Measurements from ENCODE around the gene STX3. TPM values are rescaled to one million over a fixed set of nuclear protein-coding genes. Genes with fewer than 3 reads are reported as not detected.

Gene STX3
- total and polyA plus RNA-seq, 2 of the 4 experiments (the other 2 are of a cell fraction), result 5.0 to 5.4 TPM

GRCh38 chr11:59707371-59707770 lies 47.8 kb upstream of the STX3 start:
- peak overlapping the region; percentile 87 for H2BK5ac ChIP-seq (ENCODE audit: low read depth, low read length, poor library complexity, severe bottlenecking)
- WGBS, 2 experiments (ENCODE audit: extremely low coverage in 2 of 2, insufficient read length in 1 of 2), result no CpG with 5 or more reads among the region's 1 CpG
- peaks cover 9% of the 10 kb centered on the region; the same call in 1 of the 2 replicates for H3K4me1 ChIP-seq (ENCODE audit: control insufficient read depth, insufficient read depth, low read length)
- ATAC-seq (ENCODE audit: low read depth) (no peak), DNase-seq (no peak)
- H4K8ac ChIP-seq (ENCODE audit: low read depth in 2 of 2, low read length in 2 of 2), result peak overlapping the region in 1 of 2 experiments; percentile 22; a peak in 2 of 4 replicates
- H3K9ac ChIP-seq (ENCODE audit: low read depth, low read length), result no peak overlapping the region
- in situ Hi-C loops (cut with MboI; ENCODE audit: low sequenced_read_pairs) (no loop called here), intact Hi-C loops (cut with micrococcal nuclease) (no loop called here), dilution Hi-C loops (cut with HindIII; ENCODE audit: low sequenced_read_pairs, unreplicated experiment) (no loop called here)
- H3K4ac ChIP-seq (ENCODE audit: low read depth, low read length), result peak overlapping the region; percentile 40; the same call in 1 of the 2 replicates
- H3K4me3 ChIP-seq (ENCODE audit: insufficient read depth, low read depth, low read length), result no peak overlapping the region
- no peaks in the 10 kb centered on the region; the same call in 1 of the 2 replicates for H3K9me3 ChIP-seq (ENCODE audit: control insufficient read depth, insufficient read depth, low read length)
- 0 out of 2 replicates have a peak overlapping the region, but pooled peaks have one; percentile 52 for H2AK5ac ChIP-seq (ENCODE audit: low read depth, low read length)
- no peak overlapping the region for H2AFZ ChIP-seq (replicated peaks; ENCODE audit: low read length, poor library complexity)
- ChIA-PET CTCF (no interaction called here), POLR2A (ENCODE audit: unreplicated experiment) (no interaction called here)
- peak overlapping the region; percentile 39; the same call in 1 of the 2 replicates for H2BK120ac ChIP-seq (ENCODE audit: low read depth, low read length)
- H2AK9ac ChIP-seq (replicated peaks; ENCODE audit: low read depth, low read length, poor library complexity), result peak overlapping the region; percentile 56
- no peak overlapping the region for H3K4me2 ChIP-seq (ENCODE audit: low read depth, low read length)
- no peaks in the 10 kb centered on the region for H3K36me3 ChIP-seq (ENCODE audit: control insufficient read depth, insufficient read depth, low read length)
- peak overlapping the region; percentile 58; the same call in 1 of the 2 replicates for H3K14ac ChIP-seq (replicated peaks; ENCODE audit: low read depth, low read length)
- H3K9me1 ChIP-seq (ENCODE audit: insufficient read depth, low read length), result 0 out of 2 replicates have a peak, but pooled peaks cover 3% of the 10 kb centered on the region
- H3K23ac ChIP-seq (ENCODE audit: low read depth, low read length), result no peak overlapping the region; the same call in 1 of the 2 replicates
- peak overlapping the region; percentile 90; the same call in 1 of the 2 replicates for H2BK20ac ChIP-seq (ENCODE audit: low read depth, low read length)
- H3K27me3 ChIP-seq (ENCODE audit: control insufficient read depth, insufficient read depth, low read length), result no peaks in the 10 kb centered on the region
- peak overlapping the region; percentile 26; the same call in 2 of the 3 replicates for H2BK15ac ChIP-seq (ENCODE audit: low read depth, low read length)
- no peak overlapping the region for H3K27ac ChIP-seq (ENCODE audit: insufficient read depth, low read length)
- no TSS peak for BruUV-seq (replicated peaks)
- H3K56ac ChIP-seq (ENCODE audit: extremely low read depth, insufficient read depth, low read length), result no peak overlapping the region
- no peak overlapping the region for H4K91ac ChIP-seq (ENCODE audit: insufficient read depth, low read depth, low read length)
- TF ChIP-seq RCOR1 (IDR thresholded peaks at IDR 0.05; ENCODE audit: insufficient replicate concordance, low read length), result no peak
- no peak for TF ChIP-seq MAZ (IDR thresholded peaks at IDR 0.05; ENCODE audit: borderline replicate concordance, low read depth, low read length)
- no peak for TF ChIP-seq NFE2L2 (IDR thresholded peaks at IDR 0.05; ENCODE audit: low read depth, low read length)
- no peak for TF ChIP-seq CEBPB (IDR thresholded peaks at IDR 0.05; ENCODE audit: low read depth, low read length)
- TF ChIP-seq, protein P1, sequence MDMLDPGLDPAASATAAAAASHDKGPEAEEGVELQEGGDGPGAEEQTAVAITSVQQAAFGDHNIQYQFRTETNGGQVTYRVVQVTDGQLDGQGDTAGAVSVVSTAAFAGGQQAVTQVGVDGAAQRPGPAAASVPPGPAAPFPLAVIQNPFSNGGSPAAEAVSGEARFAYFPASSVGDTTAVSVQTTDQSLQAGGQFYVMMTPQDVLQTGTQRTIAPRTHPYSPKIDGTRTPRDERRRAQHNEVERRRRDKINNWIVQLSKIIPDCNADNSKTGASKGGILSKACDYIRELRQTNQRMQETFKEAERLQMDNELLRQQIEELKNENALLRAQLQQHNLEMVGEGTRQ (IDR thresholded peaks at IDR 0.05; ENCODE audit: low read depth, low read length), result no peak
- no peak for TF ChIP-seq CHD1 (IDR thresholded peaks at IDR 0.05; ENCODE audit: low read depth, low read length)
- no peak for TF ChIP-seq ELK1 (IDR thresholded peaks at IDR 0.05; ENCODE audit: borderline replicate concordance, low read depth, low read length)
- H3K79me1 ChIP-seq (ENCODE audit: low read depth in 1 of 2, low read length in 2 of 2), result no peaks in the 10 kb centered on the region
- peak overlapping the region; percentile 89; the same call in 1 of the 2 replicates for H3K18ac ChIP-seq (ENCODE audit: low read depth, low read length)
- H4K20me1 ChIP-seq (ENCODE audit: insufficient read depth, low read length), result no peaks in the 10 kb centered on the region
- H4K5ac ChIP-seq (ENCODE audit: low read depth, low read length), result peak overlapping the region; percentile 59; the same call in 1 of the 2 replicates
